Skin epidermis (tissue), 12 donors: Measurements from ENCODE around the gene OR51V1.
"Not testable (repeated sequence)": the region's sequence is repeated elsewhere in the genome, so short reads cannot be mapped to it uniquely, and the experiment has no call there.

Source experiments
- H3K27ac ChIP-seq, 21 experiments: fragments of 200-600 bp; sonication (generic) in 11 of 21; one replicate each; pipeline ENCODE4 v1.5.0; 2020; ENCODE audit warnings: mild to moderate bottlenecking in 3 of 21, inconsistent platforms in 2 of 21, moderate library complexity in 2 of 21
- H3K4me3 ChIP-seq, 7 experiments: fragments of 200-600 bp; sonication (generic) in 2 of 7; one replicate each; pipeline ENCODE4 v1.5.0; 2020; ENCODE audit warnings: inconsistent platforms in 2 of 7, mild to moderate bottlenecking in 2 of 7, moderate library complexity in 1 of 7

Gene OR51V1, protein sequence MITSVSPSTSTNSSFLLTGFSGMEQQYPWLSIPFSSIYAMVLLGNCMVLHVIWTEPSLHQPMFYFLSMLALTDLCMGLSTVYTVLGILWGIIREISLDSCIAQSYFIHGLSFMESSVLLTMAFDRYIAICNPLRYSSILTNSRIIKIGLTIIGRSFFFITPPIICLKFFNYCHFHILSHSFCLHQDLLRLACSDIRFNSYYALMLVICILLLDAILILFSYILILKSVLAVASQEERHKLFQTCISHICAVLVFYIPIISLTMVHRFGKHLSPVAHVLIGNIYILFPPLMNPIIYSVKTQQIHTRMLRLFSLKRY

DNA sequence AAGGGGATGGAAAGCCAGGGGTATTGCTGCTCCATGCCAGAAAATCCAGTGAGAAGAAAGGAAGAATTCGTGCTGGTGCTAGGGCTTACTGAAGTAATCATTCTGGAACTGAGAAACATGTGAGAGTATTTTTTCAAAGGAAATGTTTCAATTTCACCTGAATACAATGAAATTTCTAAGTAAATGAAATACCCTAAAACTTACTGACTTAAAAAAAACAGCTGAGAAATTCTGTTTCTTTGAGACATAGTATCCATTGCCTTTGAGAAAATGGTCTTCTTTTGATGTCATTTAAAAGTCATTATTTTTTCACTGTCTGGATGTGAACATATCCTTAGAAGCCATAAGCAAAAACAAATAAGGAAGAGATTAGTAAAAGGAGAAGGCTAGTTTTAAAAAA lies at the start of gene OR51V1:
OR51V1 (minus strand) TSS at position 101 of the 400 bp plus-strand sequence; CDS start at position 101, 0 bp downstream.
- Histone ChIP-seq H3K4me3 (no peak within 1 kb of the TSS), H3K27ac (no peak within 1 kb of the TSS)

- not testable (repeated sequence) for H3K27ac ChIP-seq, H3K4me3 ChIP-seq
Observed at GRCh38 chr11:5249807-5250396, 49.4 kb upstream of the OR51V1 start, which contains the start of gene HBG1. HBG1 (minus strand) TSS chr11:5249857; CDS start chr11:5249804, 53 bp downstream.

GRCh38 chr11:5248498-5248897 lies 48.0 kb upstream of the OR51V1 start:
- not testable (repeated sequence) for H3K27ac ChIP-seq, H3K4me3 ChIP-seq

DNA sequence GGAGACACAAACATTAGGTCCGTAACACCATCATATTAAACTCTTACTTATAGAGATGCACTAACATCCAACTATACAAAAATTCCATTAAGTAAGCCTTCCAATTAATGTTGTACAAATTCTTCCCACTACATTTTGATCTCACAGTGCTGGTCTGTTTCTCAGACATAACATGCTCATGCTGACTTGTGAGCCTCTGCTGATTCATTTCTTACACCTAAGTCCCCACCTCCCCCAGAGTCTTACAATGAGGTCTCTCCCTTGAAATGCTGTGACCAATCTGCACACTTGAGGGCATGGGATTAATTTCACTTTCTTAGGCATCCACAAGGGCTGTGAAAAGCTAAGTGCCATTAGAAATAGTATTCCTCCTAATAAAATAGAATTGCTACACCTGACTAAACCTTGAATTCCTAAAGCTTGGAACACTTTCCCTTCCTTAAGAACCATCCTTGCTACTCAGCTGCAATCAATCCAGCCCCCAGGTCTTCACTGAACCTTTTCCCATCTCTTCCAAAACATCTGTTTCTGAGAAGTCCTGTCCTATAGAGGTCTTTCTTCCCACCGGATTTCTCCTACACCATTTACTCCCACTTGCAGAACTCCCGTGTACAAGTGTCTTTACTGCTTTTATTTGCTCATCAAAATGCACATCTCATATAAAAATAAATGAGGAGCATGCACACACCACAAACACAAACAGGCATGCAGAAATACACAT lies 47.1 kb upstream of the OR51V1 start:
- H3K4me3 ChIP-seq, result no peak overlapping the region

GRCh38 chr11:5246772-5247471 lies 46.4 kb upstream of the OR51V1 start:
- no peak overlapping the region for H3K27ac ChIP-seq
- H3K4me3 ChIP-seq, result no peak overlapping the region

More for the DNA sequence above, 47.1 kb upstream of the OR51V1 start:
- no peak overlapping the region for H3K27ac ChIP-seq

- Histone ChIP-seq H3K27ac (no peak overlapping the region), H3K4me3 (no peak overlapping the region)
Observed at GRCh38 chr11:5245155-5245554, 44.7 kb upstream of the OR51V1 start.

GRCh38 chr11:5243816-5244180 lies 43.3 kb upstream of the OR51V1 start:
- Histone ChIP-seq H3K4me3 (no peak overlapping the region), H3K27ac (no peak overlapping the region)

- no peak overlapping the region for H3K27ac ChIP-seq
- no peak overlapping the region for H3K4me3 ChIP-seq
Observed at GRCh38 chr11:5242933-5243815, 42.7 kb upstream of the OR51V1 start.

GRCh38 chr11:5242208-5242607 lies 41.7 kb upstream of the OR51V1 start:
- no peak overlapping the region for H3K4me3 ChIP-seq
- no peak overlapping the region for H3K27ac ChIP-seq

- Histone ChIP-seq H3K27ac (no peak overlapping the region), H3K4me3 (no peak overlapping the region)
Observed at GRCh38 chr11:5241458-5241857, 41.0 kb upstream of the OR51V1 start.

DNA sequence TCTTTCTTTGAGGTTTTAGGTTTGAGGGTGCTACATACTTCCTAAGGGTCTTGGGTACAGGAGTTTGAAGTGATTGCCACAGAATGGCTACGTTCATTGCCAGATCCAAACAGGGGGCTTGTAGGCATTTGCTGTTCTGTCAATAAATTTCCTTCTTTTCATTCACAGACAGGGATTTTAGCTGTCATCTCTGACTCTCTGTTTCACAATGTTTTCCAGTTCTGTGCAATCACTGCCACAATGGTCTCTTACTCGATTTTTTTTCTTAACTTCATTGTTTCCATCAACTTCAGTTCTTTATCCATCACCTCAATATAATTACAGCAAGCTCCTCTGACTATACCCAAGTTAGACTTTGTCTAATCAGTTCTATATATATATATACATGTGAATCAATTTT lies 40.0 kb upstream of the OR51V1 start:
- H3K4me3 ChIP-seq, result no peak overlapping the region
- no peak overlapping the region for H3K27ac ChIP-seq

DNA sequence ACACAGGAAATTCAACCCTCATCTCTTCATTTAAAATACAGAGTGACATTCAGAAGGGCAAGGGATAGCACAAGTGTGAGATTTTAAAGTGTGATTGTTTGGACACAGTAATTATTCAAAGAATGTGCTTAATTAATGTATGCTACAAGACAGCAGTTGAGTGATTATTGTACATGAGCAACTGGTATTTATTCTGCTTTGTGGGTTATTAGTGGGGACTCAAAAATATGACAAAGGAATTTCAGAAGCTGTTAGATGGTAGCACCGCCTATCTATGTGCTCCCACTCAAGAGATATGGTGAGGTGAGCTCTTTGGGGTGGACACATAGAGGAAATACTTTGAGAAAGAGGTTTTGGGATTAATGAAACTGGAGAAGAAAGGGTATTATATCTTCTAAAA lies 39.6 kb upstream of the OR51V1 start:
- Histone ChIP-seq H3K4me3 (no peak overlapping the region), H3K27ac (no peak overlapping the region)

- Histone ChIP-seq H3K27ac (no peak overlapping the region), H3K4me3 (no peak overlapping the region)
Observed at GRCh38 chr11:5239046-5239445, 38.6 kb upstream of the OR51V1 start.

GRCh38 chr11:5238486-5238885 lies 38.0 kb upstream of the OR51V1 start:
- H3K27ac ChIP-seq, result no peak overlapping the region

GRCh38 chr11:5237420-5237819 lies 36.9 kb upstream of the OR51V1 start:
- Histone ChIP-seq H3K4me3 (no peak overlapping the region), H3K27ac (no peak overlapping the region)

More at GRCh38 chr11:5238486-5238885, 38.0 kb upstream of the OR51V1 start:
- H3K4me3 ChIP-seq, result no peak overlapping the region

DNA sequence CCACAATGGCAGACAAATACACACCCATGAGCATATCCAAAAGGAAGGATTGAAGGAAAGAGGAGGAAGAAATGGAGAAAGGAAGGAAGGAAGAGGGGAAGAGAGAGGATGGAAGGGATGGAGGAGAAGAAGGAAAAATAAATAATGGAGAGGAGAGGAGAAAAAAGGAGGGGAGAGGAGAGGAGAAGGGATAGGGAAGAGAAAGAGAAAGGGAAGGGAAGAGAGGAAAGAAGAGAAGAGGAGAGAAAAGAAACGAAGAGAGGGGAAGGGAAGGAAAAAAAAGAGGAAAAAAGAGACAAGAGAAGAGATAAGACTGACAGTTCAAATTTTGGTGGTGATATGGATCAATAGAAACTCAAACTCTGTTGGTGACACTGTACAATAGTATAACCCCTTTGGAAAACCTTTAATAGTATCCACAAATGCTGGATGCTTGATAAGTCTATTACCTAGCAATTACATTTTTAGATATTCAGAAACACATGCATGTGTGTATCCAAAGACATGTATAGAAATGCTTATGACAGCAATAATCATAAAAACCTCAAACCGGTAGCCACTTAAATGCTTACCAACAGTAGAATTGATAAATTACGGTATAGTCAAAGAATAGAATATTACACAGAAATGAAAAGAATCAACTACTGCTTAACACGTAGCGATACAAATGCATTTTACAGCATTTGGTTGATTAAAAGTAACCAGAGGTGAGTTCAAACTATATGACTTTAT lies 35.0 kb upstream of the OR51V1 start:
- H3K27ac ChIP-seq, result no peak overlapping the region

GRCh38 chr11:5234381-5234834 lies 33.9 kb upstream of the OR51V1 start, which contains the start of gene HBD:
HBD (minus strand) TSS chr11:5234483; CDS start chr11:5234433, 50 bp downstream.
- Histone ChIP-seq H3K4me3 (no peak within 1 kb of the TSS), H3K27ac (no peak within 1 kb of the TSS)

More for the DNA sequence above, 35.0 kb upstream of the OR51V1 start:
- H3K4me3 ChIP-seq, result no peak overlapping the region

DNA sequence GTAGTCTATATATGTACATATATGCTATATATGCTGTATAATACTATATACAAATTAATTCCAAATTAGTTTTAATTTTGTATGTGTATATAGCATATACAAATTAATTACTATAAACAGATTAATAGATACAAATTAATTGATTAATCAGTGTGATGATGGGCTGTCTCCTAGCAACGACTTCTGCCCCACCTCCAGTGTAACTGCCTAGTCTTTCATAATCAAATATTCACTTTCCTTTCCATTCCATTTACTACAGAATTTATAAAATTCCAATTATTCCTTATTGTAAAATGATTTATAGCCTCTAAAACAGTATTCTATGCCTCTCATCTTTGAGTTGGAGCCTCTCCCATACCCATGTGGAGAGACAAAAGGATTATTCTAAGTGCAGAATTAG lies 32.8 kb upstream of the OR51V1 start:
- H3K27ac ChIP-seq, result no peak overlapping the region
- H3K4me3 ChIP-seq, result no peak overlapping the region
